SK-N-SH (cell line): ENCODE measurements around the gene NSUN7. TPM values are rescaled to one million over a fixed set of nuclear protein-coding genes. Genes with fewer than 3 reads are reported as not detected.

ENCODE experiments used
- CTCF ChIA-PET: fragments of 300-600, 350-600 bp; formaldehyde crosslinking; extraction: SDS; loops from one replicate; lab custom pipeline; 2021; lab: Yijun Ruan, JAX
- POLR2A ChIA-PET: fragments of 350-600 bp; sonication (Branson Sonifier 250); formaldehyde crosslinking; extraction: SDS; loops from one replicate; lab custom pipeline; 2020; ENCODE audit warnings: antibody characterized with exemption, inconsistent platforms; lab: Yijun Ruan, JAX
- DNase-seq: peaks from one replicate; pipeline ENCODE4 v3.0.0; 2012
- H2AFZ ChIP-seq: fragments of 200-600 bp; sonication (generic); 2 replicates; pipeline ENCODE4 v1.8.1; 2016; ENCODE audit warnings: antibody characterized with exemption, mild to moderate bottlenecking, low read depth
- H3F3A ChIP-seq: fragments of 200-600 bp; sonication (generic); replicated peaks from 2 replicates; pipeline ENCODE3; 2016; ENCODE audit warnings: antibody characterized with exemption, mild to moderate bottlenecking; ENCODE audit not compliant: insufficient read depth
- H3K27ac ChIP-seq, 2 experiments: fragments of 200-500 bp in 1 of 2; fragments of 200-600 bp in 1 of 2; sonication (Bioruptor generic) in 1 of 2; sonication (generic), shearing (Covaris generic) in 1 of 2; 2 replicates each; pipeline versions ENCODE4 v1.5.1 to v1.6.1; 2014 to 2016; ENCODE audit warnings: low read depth in 2 of 2, inconsistent platforms in 1 of 2, low read length in 1 of 2, mild to moderate bottlenecking in 1 of 2, mixed read lengths in 1 of 2
- H3K27me3 ChIP-seq: fragments of 200-600 bp; sonication (generic), shearing (Covaris generic); 2 replicates; pipeline ENCODE4 v1.6.1; 2016; ENCODE audit warnings: mixed run types; ENCODE audit not compliant: insufficient read depth
- H3K36me3 ChIP-seq, 2 experiments: fragments of 200-500 bp in 1 of 2; fragments of 200-600 bp in 1 of 2; sonication (Bioruptor generic) in 1 of 2; sonication (generic) in 1 of 2; replicated peaks in 1 of 2; 2 replicates each; pipeline versions ENCODE3 to v1.5.1; 2014 to 2016; ENCODE audit warnings: low read length in 1 of 2, mild to moderate bottlenecking in 1 of 2; ENCODE audit not compliant: insufficient read depth in 2 of 2, control insufficient read depth in 1 of 2
- H3K4me1 ChIP-seq, 2 experiments: fragments of 200-500 bp in 1 of 2; fragments of 200-600 bp in 1 of 2; sonication (Bioruptor generic) in 1 of 2; sonication (generic), shearing (Covaris generic) in 1 of 2; 2 replicates each; pipeline versions ENCODE4 v1.5.1 to v1.6.1; 2014 to 2016; ENCODE audit warnings: low read depth in 1 of 2, low read length in 1 of 2, mixed run types in 1 of 2; ENCODE audit not compliant: insufficient read depth in 2 of 2, control insufficient read depth in 1 of 2
- H3K4me2 ChIP-seq: fragments of 200-600 bp; sonication (generic), shearing (Covaris generic); 2 replicates; pipeline ENCODE4 v1.6.1; 2017; ENCODE audit warnings: mixed run types
- H3K4me3 ChIP-seq, 2 experiments: fragments of 200-500 bp in 1 of 2; fragments of 200-600 bp in 1 of 2; sonication (Bioruptor generic) in 1 of 2; sonication (generic), shearing (Covaris generic) in 1 of 2; 2 replicates each; pipeline versions ENCODE4 v1.5.1 to v1.8.1; 2014 to 2016; ENCODE audit warnings: low read depth in 2 of 2, inconsistent platforms in 1 of 2, low read length in 1 of 2, mild to moderate bottlenecking in 1 of 2, mixed read lengths in 1 of 2, moderate library complexity in 1 of 2
- H3K79me2 ChIP-seq: fragments of 200-600 bp; sonication (generic); 2 replicates; pipeline ENCODE4 v1.8.1; 2017; ENCODE audit warnings: mild to moderate bottlenecking; ENCODE audit not compliant: insufficient read depth
- H3K9ac ChIP-seq: fragments of 200-600 bp; sonication (generic); 2 replicates; pipeline ENCODE4 v1.6.1; 2017; ENCODE audit warnings: mixed run types
- H3K9me2 ChIP-seq: fragments of 200-600 bp; sonication (generic); 2 replicates; pipeline ENCODE4 v1.6.1; 2017; ENCODE audit warnings: mixed run types
- H3K9me3 ChIP-seq: fragments of 200-600 bp; sonication (generic); 2 replicates; pipeline ENCODE4 v1.6.1; 2017; ENCODE audit warnings: mixed run types, mild to moderate bottlenecking, moderate library complexity
- H4K20me1 ChIP-seq: fragments of 200-600 bp; sonication (generic); 2 replicates; pipeline ENCODE4 v1.6.1; 2017; ENCODE audit warnings: mild to moderate bottlenecking, mixed run types; ENCODE audit not compliant: insufficient read depth
- EP300 ChIP-seq, 2 experiments: IDR thresholded peaks; 2 replicates each; pipeline versions ENCODE4 v1.4.0 to v1.6.1; 2012; ENCODE audit warnings: borderline replicate concordance in 1 of 2, low read depth in 1 of 2, low read length in 1 of 2
- FOSL2 ChIP-seq: IDR thresholded peaks from 2 replicates; pipeline ENCODE4 v1.4.0; 2012; ENCODE audit warnings: low read depth, mild to moderate bottlenecking, moderate library complexity, borderline replicate concordance
- FOXJ3 ChIP-seq: sonication (generic); formaldehyde crosslinking; IDR thresholded peaks from 2 replicates; pipeline ENCODE4 v1.5.1; 2020; ENCODE audit warnings: mild to moderate bottlenecking, missing genetic modification reagents
- GATA2 ChIP-seq: sonication (generic); formaldehyde crosslinking; IDR thresholded peaks from 2 replicates; pipeline ENCODE4 v1.5.0; 2020; ENCODE audit warnings: mild to moderate bottlenecking, missing genetic modification reagents
- MXI1 ChIP-seq: IDR thresholded peaks from 2 replicates; pipeline ENCODE4 v1.6.1; 2012; ENCODE audit warnings: mild to moderate bottlenecking, low read depth, low read length, improper control_type of control experiment
- NFIC ChIP-seq: IDR thresholded peaks from 2 replicates; pipeline ENCODE4 v1.4.0; 2012; ENCODE audit warnings: borderline replicate concordance
- NRF1 ChIP-seq: IDR thresholded peaks from 2 replicates; pipeline ENCODE4 v1.6.1; 2012; ENCODE audit warnings: low read depth, mild to moderate bottlenecking, low read length
- RAD21 ChIP-seq: IDR thresholded peaks from 2 replicates; pipeline ENCODE4 v1.6.1; 2012; ENCODE audit warnings: mild to moderate bottlenecking, low read length
- RCOR1 ChIP-seq: fragments of 150-350 bp; IDR thresholded peaks from 2 replicates; pipeline ENCODE4 v1.6.1; 2017; ENCODE audit warnings: antibody characterized with exemption, low read length
- SMC3 ChIP-seq: IDR thresholded peaks from 2 replicates; pipeline ENCODE4 v1.6.1; 2012; ENCODE audit warnings: low read depth, low read length, improper control_type of control experiment
- TAF1 ChIP-seq: IDR thresholded peaks from 2 replicates; pipeline ENCODE4 v1.6.1; 2012; ENCODE audit warnings: low read depth, mild to moderate bottlenecking, low read length, moderate library complexity, borderline replicate concordance
- TEAD4 ChIP-seq: IDR thresholded peaks from 2 replicates; pipeline ENCODE4 v1.4.0; 2012; ENCODE audit warnings: mild to moderate bottlenecking, borderline replicate concordance; ENCODE audit not compliant: insufficient read depth
- USF1 ChIP-seq: IDR thresholded peaks from 2 replicates; pipeline ENCODE4 v1.4.0; 2012; ENCODE audit warnings: low read depth, borderline replicate concordance
- WGBS: methylation state at CpG from one replicate; pipeline ENCODE4 v1.1.6; 2017; ENCODE audit warnings: low lambda C conversion rate; 5-methylcytosine and 5-hydroxymethylcytosine counted together
- polyA plus RNA-seq, 3 experiments: library from polyadenylated mRNA; depleted of rRNA; stranded (reverse); fragments of >200 nt; gene quantifications; 2 replicates each; pipeline ENCODE4 v1.2.3, GENCODE V29; 2012
- TF ChIP-seq, protein P1 (sequence below): fragments of 200-600 bp; sonication (generic); IDR thresholded peaks from 2 replicates; pipeline ENCODE4 v1.6.1; 2017; ENCODE audit warnings: antibody characterized with exemption, mild to moderate bottlenecking, moderate library complexity
- TF ChIP-seq, protein P2 (sequence below): IDR thresholded peaks from 2 replicates; pipeline ENCODE4; 2012
- TF ChIP-seq, protein P3 (sequence below): IDR thresholded peaks from 2 replicates; pipeline ENCODE4 v1.6.1; 2012; ENCODE audit warnings: mild to moderate bottlenecking, low read depth, low read length, moderate library complexity

NSUN7 gene
- polyA plus RNA-seq, 1 of the 3 experiments (the other 2 are of a cell fraction), result 0.28 TPM

GRCh38 chr4:40843696-40844095 is 93.9 kb downstream of the NSUN7 start:
- ChIA-PET CTCF (interaction anchor here (0.8 to 10.6 kb wide), 9 partner anchors 10 to 788 kb away, joined by 3 to 88 read pairs (median 3); no protein-coding TSS in a partner anchor), POLR2A (no interaction called here)
- H3K9me3 ChIP-seq, result no peaks in the 10 kb centered on the region
- H3K36me3 ChIP-seq, result peaks cover 6 to 7% of the 10 kb centered on the region in 2 experiments
- no peaks in the 10 kb centered on the region for H3K27me3 ChIP-seq
- H3K4me2 ChIP-seq, result no peak overlapping the region
- no peaks in the 10 kb centered on the region for H3K9me2 ChIP-seq
- peaks cover 0 to 26% of the 10 kb centered on the region in 2 experiments; a peak in 1 of 4 replicates for H3K4me1 ChIP-seq
- no peaks in the 10 kb centered on the region for H4K20me1 ChIP-seq
- no peak overlapping the region for H3K9ac ChIP-seq
- TF ChIP-seq, protein P1, sequence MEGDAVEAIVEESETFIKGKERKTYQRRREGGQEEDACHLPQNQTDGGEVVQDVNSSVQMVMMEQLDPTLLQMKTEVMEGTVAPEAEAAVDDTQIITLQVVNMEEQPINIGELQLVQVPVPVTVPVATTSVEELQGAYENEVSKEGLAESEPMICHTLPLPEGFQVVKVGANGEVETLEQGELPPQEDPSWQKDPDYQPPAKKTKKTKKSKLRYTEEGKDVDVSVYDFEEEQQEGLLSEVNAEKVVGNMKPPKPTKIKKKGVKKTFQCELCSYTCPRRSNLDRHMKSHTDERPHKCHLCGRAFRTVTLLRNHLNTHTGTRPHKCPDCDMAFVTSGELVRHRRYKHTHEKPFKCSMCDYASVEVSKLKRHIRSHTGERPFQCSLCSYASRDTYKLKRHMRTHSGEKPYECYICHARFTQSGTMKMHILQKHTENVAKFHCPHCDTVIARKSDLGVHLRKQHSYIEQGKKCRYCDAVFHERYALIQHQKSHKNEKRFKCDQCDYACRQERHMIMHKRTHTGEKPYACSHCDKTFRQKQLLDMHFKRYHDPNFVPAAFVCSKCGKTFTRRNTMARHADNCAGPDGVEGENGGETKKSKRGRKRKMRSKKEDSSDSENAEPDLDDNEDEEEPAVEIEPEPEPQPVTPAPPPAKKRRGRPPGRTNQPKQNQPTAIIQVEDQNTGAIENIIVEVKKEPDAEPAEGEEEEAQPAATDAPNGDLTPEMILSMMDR, result no peak
- TF ChIP-seq RAD21, result peak; percentile 28
- no peak for TF ChIP-seq NFIC
- TF ChIP-seq, protein P2, sequence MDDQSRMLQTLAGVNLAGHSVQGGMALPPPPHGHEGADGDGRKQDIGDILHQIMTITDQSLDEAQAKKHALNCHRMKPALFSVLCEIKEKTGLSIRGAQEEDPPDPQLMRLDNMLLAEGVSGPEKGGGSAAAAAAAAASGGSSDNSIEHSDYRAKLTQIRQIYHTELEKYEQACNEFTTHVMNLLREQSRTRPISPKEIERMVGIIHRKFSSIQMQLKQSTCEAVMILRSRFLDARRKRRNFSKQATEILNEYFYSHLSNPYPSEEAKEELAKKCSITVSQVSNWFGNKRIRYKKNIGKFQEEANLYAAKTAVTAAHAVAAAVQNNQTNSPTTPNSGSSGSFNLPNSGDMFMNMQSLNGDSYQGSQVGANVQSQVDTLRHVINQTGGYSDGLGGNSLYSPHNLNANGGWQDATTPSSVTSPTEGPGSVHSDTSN, result no peak
- TF ChIP-seq SMC3, result no peak
- TF ChIP-seq MXI1, result no peak
- no peak overlapping the region for H3K4me3 ChIP-seq
- WGBS, result 57% methylated on average over 1 of the region's 1 CpG
- no peak overlapping the region for H3K27ac ChIP-seq
- peaks cover 16% of the 10 kb centered on the region for H3K79me2 ChIP-seq
- no peak for DNase-seq
- peaks cover 6% of the 10 kb centered on the region for H3F3A ChIP-seq
- H2AFZ ChIP-seq, result no peak overlapping the region

GRCh38 chr4:40844261-40844660 is 94.5 kb downstream of the NSUN7 start:
- no peaks in the 10 kb centered on the region for H3K9me2 ChIP-seq
- POLR2A ChIA-PET, result no interaction called here
- CTCF ChIA-PET, result interaction anchor here (0.8 to 10.6 kb wide), 7 partner anchors 10 to 107 kb away, joined by 3 to 88 read pairs (median 3); no protein-coding TSS in a partner anchor
- WGBS, result 91% methylated on average over 4 of the region's 6 CpGs
- no peak overlapping the region for H3K9ac ChIP-seq
- no peak overlapping the region for H3K4me2 ChIP-seq
- no peaks in the 10 kb centered on the region for H3K9me3 ChIP-seq
- no peak for DNase-seq
- peaks cover 6% of the 10 kb centered on the region for H3F3A ChIP-seq
- H2AFZ ChIP-seq, result no peak overlapping the region
- H3K4me3 ChIP-seq, result no peak overlapping the region
- H3K4me1 ChIP-seq, result peaks cover 0 to 27% of the 10 kb centered on the region in 2 experiments; a peak in 1 of 4 replicates
- H3K79me2 ChIP-seq, result peaks cover 16% of the 10 kb centered on the region
- H3K27me3 ChIP-seq, result no peaks in the 10 kb centered on the region
- H3K36me3 ChIP-seq, result peaks cover 6 to 7% of the 10 kb centered on the region in 2 experiments
- no peaks in the 10 kb centered on the region for H4K20me1 ChIP-seq
- H3K27ac ChIP-seq, result no peak overlapping the region
- TF ChIP-seq FOXJ3 (CRISPR knock-in tag) (no peak), EP300 (IDR thresholded peaks at IDR 0.05; ENCODE audit: borderline replicate concordance in 1 of 2, low read depth in 1 of 2, low read length in 1 of 2) (no peak), TEAD4 (no peak), RCOR1 (no peak), NRF1 (no peak), TAF1 (no peak), USF1 (no peak), RAD21 (no peak), FOSL2 (no peak), GATA2 (no peak)
- TF ChIP-seq, protein P1, result no peak
- TF ChIP-seq, protein P3, sequence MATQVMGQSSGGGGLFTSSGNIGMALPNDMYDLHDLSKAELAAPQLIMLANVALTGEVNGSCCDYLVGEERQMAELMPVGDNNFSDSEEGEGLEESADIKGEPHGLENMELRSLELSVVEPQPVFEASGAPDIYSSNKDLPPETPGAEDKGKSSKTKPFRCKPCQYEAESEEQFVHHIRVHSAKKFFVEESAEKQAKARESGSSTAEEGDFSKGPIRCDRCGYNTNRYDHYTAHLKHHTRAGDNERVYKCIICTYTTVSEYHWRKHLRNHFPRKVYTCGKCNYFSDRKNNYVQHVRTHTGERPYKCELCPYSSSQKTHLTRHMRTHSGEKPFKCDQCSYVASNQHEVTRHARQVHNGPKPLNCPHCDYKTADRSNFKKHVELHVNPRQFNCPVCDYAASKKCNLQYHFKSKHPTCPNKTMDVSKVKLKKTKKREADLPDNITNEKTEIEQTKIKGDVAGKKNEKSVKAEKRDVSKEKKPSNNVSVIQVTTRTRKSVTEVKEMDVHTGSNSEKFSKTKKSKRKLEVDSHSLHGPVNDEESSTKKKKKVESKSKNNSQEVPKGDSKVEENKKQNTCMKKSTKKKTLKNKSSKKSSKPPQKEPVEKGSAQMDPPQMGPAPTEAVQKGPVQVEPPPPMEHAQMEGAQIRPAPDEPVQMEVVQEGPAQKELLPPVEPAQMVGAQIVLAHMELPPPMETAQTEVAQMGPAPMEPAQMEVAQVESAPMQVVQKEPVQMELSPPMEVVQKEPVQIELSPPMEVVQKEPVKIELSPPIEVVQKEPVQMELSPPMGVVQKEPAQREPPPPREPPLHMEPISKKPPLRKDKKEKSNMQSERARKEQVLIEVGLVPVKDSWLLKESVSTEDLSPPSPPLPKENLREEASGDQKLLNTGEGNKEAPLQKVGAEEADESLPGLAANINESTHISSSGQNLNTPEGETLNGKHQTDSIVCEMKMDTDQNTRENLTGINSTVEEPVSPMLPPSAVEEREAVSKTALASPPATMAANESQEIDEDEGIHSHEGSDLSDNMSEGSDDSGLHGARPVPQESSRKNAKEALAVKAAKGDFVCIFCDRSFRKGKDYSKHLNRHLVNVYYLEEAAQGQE, result no peak
- TF ChIP-seq, all 33 proteins: peak for 0
